ENCODE measurements around the gene COL8A1.

COL8A1 gene

GRCh38 chr3:99640214-99640851 is 1.9 kb downstream of the COL8A1 start:
- no peak for DNase-seq

DNA sequence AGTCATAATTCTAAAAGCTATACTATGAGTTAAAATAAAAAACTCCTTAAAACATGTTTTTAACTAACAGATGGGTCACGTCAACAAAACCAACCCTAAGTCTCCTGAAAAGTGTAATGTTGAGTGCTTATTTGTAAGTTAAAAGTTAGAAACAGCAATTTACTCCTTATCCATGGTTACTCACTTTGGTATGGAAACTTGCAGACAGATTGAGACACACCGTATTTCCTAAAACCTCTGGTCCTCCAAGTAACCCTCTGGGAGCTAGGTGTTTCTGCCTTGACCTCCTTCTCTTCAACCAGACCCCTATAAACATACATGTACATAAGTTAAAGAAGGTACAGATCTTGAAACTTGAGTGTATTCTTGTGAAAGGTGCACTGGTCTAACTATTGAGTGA is 3.1 kb downstream of the COL8A1 start:
- no peak for DNase-seq

DNA sequence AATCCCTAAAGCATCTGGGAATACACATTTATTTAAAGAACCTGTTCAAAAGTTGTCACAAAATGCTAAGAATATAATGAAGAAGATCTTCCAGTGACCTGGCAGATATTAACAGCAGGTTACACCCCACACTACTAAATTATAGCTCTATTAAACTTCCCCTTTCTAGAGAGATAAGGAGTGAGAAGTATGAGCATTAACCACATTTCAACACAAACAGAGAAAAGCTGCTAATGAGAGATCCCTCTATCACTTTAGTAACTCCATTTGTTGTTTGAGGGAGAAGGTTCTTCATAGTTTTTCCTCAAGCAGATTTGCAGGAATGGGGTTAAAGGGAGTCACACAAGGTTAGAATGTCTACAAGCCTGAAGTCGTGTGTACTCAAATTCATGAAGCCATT is 3.6 kb downstream of the COL8A1 start:
- no peak for DNase-seq

GRCh38 chr3:99644017-99644416 is 5.6 kb downstream of the COL8A1 start:
- no peak for DNase-seq

- DNase-seq, result no peak
Measured at GRCh38 chr3:99644746-99645145, 6.4 kb downstream of the COL8A1 start.

- DNase-seq, result no peak
Measured at GRCh38 chr3:99645277-99646106, 7.1 kb downstream of the COL8A1 start.

- no peak for DNase-seq
Measured at GRCh38 chr3:99646107-99646435, 7.7 kb downstream of the COL8A1 start.

DNA sequence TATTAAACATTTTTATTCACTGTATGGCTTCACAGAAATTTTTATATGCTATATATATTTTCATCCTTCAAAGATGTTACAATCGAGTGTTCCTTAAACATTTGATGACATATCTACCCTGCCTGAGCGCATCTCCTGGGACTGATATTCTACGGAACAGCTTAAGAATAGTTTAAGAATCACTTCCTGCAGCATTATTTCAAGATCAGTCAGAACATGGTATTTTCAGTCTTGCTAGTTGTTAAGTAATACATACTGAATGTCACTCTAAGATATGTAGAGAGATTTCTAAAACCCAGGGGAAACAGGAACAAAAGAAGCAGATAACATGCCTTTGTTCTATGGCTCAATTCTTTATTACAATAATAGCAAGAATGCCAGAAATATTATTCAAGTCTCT is 8.7 kb downstream of the COL8A1 start:
- no peak for DNase-seq

DNA sequence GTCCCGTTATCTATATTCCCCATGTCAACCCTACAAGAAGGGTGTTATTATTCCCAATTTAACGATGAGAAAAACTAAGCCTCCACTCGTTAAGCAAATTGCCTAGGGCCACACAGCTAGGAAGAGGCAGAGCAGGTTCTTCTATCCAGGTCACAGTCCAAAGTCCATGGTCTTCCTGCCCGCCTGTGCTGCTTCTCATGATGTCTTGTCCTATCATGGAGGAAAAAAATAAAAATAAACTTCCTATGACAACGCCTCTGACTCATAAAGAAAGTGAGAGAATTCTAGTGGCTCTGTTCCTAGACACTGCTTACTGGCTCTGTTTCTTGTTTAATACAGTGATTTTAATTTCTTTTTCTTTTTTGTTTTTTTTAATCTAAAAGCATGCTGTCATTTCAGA is 9.7 kb downstream of the COL8A1 start:
- DNase-seq, result no peak

DNA sequence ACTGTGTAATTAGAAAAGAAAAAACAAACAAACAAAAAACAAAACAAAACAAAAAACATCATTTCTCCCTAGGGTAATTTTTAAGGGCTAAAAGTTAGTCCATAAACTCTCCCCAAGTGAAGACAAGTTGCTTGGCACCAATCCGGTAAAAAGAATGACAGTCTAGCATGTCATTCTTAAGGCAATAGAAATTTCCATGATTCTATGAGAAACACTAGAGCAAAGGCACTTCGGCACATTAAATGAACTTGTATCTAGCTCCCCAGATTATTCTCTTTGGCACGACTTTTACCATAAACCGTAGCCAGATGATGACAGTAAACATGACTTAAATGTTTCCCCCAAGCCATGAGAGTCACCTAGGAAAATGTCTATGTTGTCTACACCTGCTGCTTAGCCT is 10.1 kb downstream of the COL8A1 start:
- DNase-seq, result no peak

DNA sequence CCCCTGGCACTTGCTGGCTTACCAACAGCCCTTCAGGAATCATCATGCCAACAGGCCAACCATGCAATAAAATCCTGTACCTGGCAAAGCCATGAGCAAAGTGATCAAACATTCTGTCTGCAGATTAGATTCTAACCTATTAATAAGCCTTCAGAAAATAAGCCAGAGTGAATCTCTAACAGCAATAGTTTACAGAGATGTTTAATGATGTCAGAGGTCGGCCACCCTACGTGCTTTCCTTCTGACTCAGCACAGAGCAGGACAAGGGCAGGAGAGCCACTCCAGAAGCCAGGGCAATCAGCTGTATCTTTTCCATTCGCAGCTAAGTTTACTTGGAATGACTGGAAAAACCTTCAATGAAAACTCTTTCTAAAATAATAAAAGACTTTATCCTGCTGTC is 13.1 kb downstream of the COL8A1 start:
- no peak for DNase-seq

GRCh38 chr3:99656624-99657023 is 18.2 kb downstream of the COL8A1 start:
- no peak for DNase-seq

GRCh38 chr3:99658274-99658673 is 19.9 kb downstream of the COL8A1 start:
- DNase-seq, result no peak

GRCh38 chr3:99659032-99659431 is 20.6 kb downstream of the COL8A1 start:
- DNase-seq, result no peak

GRCh38 chr3:99659951-99660350 is 21.6 kb downstream of the COL8A1 start:
- DNase-seq, result no peak

- no peak for DNase-seq
Measured at GRCh38 chr3:99662838-99663570, 24.6 kb downstream of the COL8A1 start.

DNA sequence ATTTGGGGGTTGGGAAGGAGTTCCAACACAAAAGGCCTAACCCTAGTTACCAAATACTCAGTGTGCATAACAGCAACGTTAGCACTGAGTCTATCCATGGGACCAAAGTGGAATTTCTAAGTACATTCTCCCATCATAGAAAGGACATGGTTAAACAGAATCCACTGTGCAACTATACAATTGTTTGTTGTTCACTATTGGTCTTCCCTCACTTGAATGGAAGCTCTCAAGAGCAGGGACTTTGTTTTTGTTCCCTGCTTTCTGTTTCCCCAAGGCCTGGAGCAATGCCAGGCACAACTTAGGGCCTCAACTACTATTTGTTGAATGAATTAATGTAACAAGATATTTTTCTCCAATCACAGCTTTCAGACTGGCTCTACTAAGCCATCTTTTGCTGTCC is 25.6 kb downstream of the COL8A1 start:
- no peak for DNase-seq

GRCh38 chr3:99665017-99665416 is 26.6 kb downstream of the COL8A1 start:
- DNase-seq, result no peak

DNA sequence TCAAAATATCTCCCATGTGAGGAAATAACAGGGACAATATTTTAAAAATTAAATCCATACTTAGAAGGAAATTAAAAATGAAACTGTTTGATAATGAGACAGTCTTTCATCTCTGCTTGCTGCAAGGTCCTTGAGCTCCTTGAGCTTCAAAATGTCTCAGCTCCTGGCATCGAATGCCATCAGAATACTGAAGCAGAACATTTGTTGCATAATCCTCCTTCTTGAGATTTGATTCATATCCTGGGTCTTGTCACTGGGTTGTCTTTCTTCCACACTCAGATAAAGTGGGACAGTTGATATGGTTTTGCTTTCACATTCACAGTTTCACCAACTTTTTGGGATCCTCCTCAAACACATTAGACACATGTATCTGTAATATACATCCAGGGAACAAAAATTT is 27.8 kb downstream of the COL8A1 start:
- DNase-seq, result no peak

DNA sequence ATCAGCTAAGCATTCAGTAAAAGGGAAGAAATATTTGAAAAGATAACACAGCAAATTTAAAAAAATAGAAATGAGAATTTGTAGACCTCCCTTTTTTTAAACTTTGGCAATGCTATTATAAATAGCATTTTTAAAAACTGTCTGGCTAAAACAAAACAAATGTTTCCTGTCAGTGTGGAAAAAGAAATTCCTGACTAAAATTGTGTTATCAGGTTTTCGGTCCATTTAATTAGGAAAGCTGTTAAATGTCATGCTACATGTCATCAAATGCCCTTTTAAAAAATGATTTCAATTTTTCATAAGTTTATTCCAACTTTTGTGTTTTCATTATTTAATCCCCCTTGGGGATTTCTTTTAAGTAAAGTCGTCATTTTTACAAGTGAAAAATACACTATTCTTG is 29.6 kb downstream of the COL8A1 start:
- no peak for DNase-seq

DNA sequence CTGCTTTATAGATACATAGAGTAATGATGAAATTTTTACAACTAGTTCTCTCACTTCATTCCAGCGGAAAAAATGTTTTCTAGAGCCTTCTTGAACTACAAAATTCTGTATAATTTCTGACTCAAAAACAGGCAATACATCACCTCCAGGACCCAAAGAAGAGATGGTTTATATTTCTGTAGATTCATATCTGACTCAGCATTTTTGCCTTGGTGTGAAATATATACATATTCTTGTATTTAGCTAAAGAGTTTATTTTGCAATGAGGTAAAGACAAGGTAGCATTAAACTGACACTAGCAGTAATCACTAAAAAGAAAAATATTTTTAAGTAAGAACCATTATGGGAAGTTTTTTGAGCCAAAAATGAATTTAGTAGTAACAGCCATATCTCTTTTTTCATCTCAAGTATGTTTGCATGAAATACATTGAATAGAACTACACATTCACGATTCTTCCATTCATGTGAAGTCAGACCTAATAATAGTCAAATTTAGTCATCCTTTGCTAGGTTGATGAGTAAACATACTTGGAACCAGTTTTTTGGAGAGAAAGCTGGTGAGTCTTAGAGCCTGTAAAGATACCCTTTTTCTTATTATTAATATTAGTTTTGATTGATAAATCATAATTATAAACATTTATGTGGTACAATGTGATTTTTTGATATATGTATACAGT is 31.6 kb downstream of the COL8A1 start:
- DNase-seq, result no peak

DNA sequence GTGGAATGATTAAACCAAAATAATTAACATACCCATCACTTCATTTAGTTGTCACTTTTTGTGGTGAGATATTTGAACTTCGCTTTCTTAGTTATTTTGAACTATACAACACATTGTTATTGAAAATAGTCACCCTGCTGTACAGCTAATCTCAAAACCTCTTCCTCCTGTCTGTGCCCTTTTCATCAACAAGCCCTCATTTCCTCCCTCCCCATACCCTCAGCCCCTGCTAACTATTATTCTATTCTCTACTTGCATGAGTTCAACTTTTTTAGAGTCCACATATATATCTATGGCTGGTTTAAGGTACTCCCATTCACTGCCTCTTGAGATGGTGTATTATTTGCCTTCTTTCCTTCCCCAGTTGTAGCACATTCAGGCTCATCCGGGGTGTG is 32.2 kb downstream of the COL8A1 start:
- DNase-seq, result no peak

DNA sequence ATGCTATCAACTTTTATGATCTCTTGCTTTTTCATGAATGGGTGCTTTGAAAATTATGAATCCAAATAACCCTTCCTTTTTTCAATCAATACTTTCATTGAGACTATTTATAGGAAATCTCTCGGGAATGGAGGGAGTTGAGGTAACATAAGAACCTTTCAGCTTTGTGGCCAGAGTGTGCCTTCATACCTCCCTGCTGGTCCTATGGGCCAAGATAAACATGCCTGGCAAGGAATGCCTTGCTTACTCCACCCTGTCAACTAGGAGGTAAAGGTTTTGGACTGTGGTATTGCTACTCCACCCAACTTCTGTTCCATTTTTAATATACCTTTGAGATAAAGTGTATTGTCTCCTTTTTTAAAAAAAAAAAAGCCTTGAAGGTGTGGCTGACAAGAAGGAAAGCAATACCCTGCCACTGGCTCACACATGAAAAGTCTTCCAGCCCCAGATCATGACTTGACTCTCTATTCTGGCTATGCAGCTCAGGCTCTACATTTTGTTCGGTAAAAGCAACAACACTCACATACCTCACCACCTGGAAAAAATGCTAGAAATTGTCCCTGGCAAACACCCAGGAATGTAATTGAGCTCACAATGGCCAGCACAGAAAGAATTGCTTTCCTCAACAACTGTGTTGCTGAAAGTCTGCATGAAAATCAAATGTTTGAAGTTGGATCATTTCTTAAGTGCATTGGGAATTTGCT is 35.8 kb downstream of the COL8A1 start:
- DNase-seq, result no peak

Measured in NCI-H510A (cell line).